GM18861 (cell line): ENCODE results near the gene NSG1.

Source experiments
- ATAC-seq: cut with Tn5 transposase; IDR thresholded peaks from one replicate; pipeline ENCODE4 v1.9.1; 2021; ENCODE audit not compliant: unreplicated experiment

Gene NSG1

GRCh38 chr4:4395849-4396627 lies 9.1 kb downstream of the NSG1 start:
- no peak for ATAC-seq

- ATAC-seq = no peak
These were observed 9.9 kb downstream of the NSG1 start for GRCh38 chr4:4396628-4397440.

GRCh38 chr4:4397441-4397819 lies 10.5 kb downstream of the NSG1 start:
- ATAC-seq = no peak

- ATAC-seq = no peak
These were observed 11.5 kb downstream of the NSG1 start for GRCh38 chr4:4398430-4398829.

- ATAC-seq = no peak
These were observed 14.1 kb downstream of the NSG1 start for GRCh38 chr4:4401036-4401435.

GRCh38 chr4:4402966-4403365 lies 16.1 kb downstream of the NSG1 start:
- no peak for ATAC-seq

GRCh38 chr4:4405358-4405962 lies 18.6 kb downstream of the NSG1 start:
- no peak for ATAC-seq

- no peak for ATAC-seq
These were observed 19.8 kb downstream of the NSG1 start for GRCh38 chr4:4406455-4407298.

- ATAC-seq = no peak
These were observed 20.6 kb downstream of the NSG1 start for GRCh38 chr4:4407299-4408131.

- ATAC-seq = no peak
These were observed 21.2 kb downstream of the NSG1 start for GRCh38 chr4:4408132-4408523.

GRCh38 chr4:4408576-4409335 lies 21.9 kb downstream of the NSG1 start:
- no peak for ATAC-seq

GRCh38 chr4:4409416-4410115 lies 22.7 kb downstream of the NSG1 start:
- no peak for ATAC-seq

GRCh38 chr4:4410271-4410670 lies 23.4 kb downstream of the NSG1 start:
- ATAC-seq = no peak

GRCh38 chr4:4411906-4412305 lies 25.0 kb downstream of the NSG1 start:
- ATAC-seq = no peak

- ATAC-seq = no peak
These were observed 25.9 kb downstream of the NSG1 start for GRCh38 chr4:4412641-4413372.

- no peak for ATAC-seq
These were observed 26.4 kb downstream of the NSG1 start for GRCh38 chr4:4413373-4413725.

GRCh38 chr4:4413806-4414205 lies 26.9 kb downstream of the NSG1 start:
- no peak for ATAC-seq

- no peak for ATAC-seq
These were observed 28.4 kb downstream of the NSG1 start for GRCh38 chr4:4415107-4415805.
